ENCODE data around the gene NCLN.
"Not testable (repeated sequence)": the region's sequence is repeated elsewhere in the genome, so short reads cannot be mapped to it uniquely, and the experiment has no call there.

NCLN gene

GRCh38 chr19:3154957-3155736 lies 30.6 kb upstream of the NCLN start:
- DNase-seq (ENCODE audit: low read depth), result peak; percentile 100

GRCh38 chr19:3157096-3157845 lies 28.5 kb upstream of the NCLN start:
- DNase-seq (ENCODE audit: low read depth), result no peak

- DNase-seq (ENCODE audit: low read depth), result no peak
Measured at GRCh38 chr19:3159565-3159964, 26.2 kb upstream of the NCLN start.

GRCh38 chr19:3160219-3160618 lies 25.5 kb upstream of the NCLN start:
- DNase-seq (ENCODE audit: low read depth), result no peak

- DNase-seq (ENCODE audit: low read depth), result no peak
Measured at GRCh38 chr19:3161453-3161852, 24.3 kb upstream of the NCLN start.

GRCh38 chr19:3162418-3163229 lies 23.1 kb upstream of the NCLN start:
- DNase-seq (ENCODE audit: low read depth), result no peak

- no peak for DNase-seq (ENCODE audit: low read depth)
Measured at GRCh38 chr19:3163230-3163886, 22.4 kb upstream of the NCLN start.

- DNase-seq (ENCODE audit: low read depth), result no peak
Measured at GRCh38 chr19:3163943-3164342, 21.8 kb upstream of the NCLN start.

GRCh38 chr19:3167533-3168272 lies 18.0 kb upstream of the NCLN start:
- DNase-seq (ENCODE audit: low read depth), result no peak

- no peak for DNase-seq (ENCODE audit: low read depth)
Measured at GRCh38 chr19:3171894-3172672, 13.6 kb upstream of the NCLN start.

GRCh38 chr19:3172673-3173000 lies 13.1 kb upstream of the NCLN start:
- not testable (repeated sequence) for DNase-seq (ENCODE audit: low read depth)

- peak; percentile 62 for DNase-seq (ENCODE audit: low read depth)
Measured at GRCh38 chr19:3175781-3176714, 9.7 kb upstream of the NCLN start.

GRCh38 chr19:3176715-3177501 lies 8.8 kb upstream of the NCLN start:
- peak; percentile 39 for DNase-seq (ENCODE audit: low read depth)

- no peak for DNase-seq (ENCODE audit: low read depth)
Measured at GRCh38 chr19:3178377-3178972, 7.3 kb upstream of the NCLN start, which contains the start of gene S1PR4. TSS of gene S1PR4 (plus strand) at chr19:3178769. CDS start at chr19:3178793, 24 bp downstream.

GRCh38 chr19:3178973-3179738 lies 6.6 kb upstream of the NCLN start:
- DNase-seq (ENCODE audit: low read depth), result no peak

- no peak for DNase-seq (ENCODE audit: low read depth)
Measured at GRCh38 chr19:3179739-3180293, 5.9 kb upstream of the NCLN start.

Measured in GM04504 (cell line).